Midbrain (tissue), 1 donor: ENCODE measurements around the gene ZBTB1.
"Not testable (repeated sequence)": the region's sequence is repeated elsewhere in the genome, so short reads cannot be mapped to it uniquely, and the experiment has no call there.

ENCODE experiments used
- DNase-seq: peaks from one replicate; lab custom pipeline; 2025; lab: John Stamatoyannopoulos, UW

Gene ZBTB1

GRCh38 chr14:64525354-64525753 lies 20.8 kb downstream of the ZBTB1 start:
- DNase-seq = no peak

- DNase-seq = no peak
Measured at GRCh38 chr14:64531567-64531966, 27.0 kb downstream of the ZBTB1 start.

- DNase-seq = no peak
Measured at GRCh38 chr14:64536488-64537245, 32.1 kb downstream of the ZBTB1 start.

GRCh38 chr14:64540208-64541202 lies 35.9 kb downstream of the ZBTB1 start, which contains the start of gene HSPA2:
Gene HSPA2 (plus strand): TSS chr14:64540741. CDS start chr14:64540850, 109 bp downstream.
- DNase-seq = peak; percentile 99

GRCh38 chr14:64541261-64541971 lies 36.8 kb downstream of the ZBTB1 start:
- DNase-seq = peak; percentile 29

GRCh38 chr14:64541972-64542835 lies 37.6 kb downstream of the ZBTB1 start:
- no peak for DNase-seq

- DNase-seq = no peak
Measured at GRCh38 chr14:64542836-64543201, 38.2 kb downstream of the ZBTB1 start.

GRCh38 chr14:64544607-64545312 lies 40.2 kb downstream of the ZBTB1 start:
- DNase-seq = no peak

GRCh38 chr14:64549016-64549415 lies 44.4 kb downstream of the ZBTB1 start:
- DNase-seq = no peak

- DNase-seq = peak; percentile 35
Measured at GRCh38 chr14:64549791-64550620, 45.4 kb downstream of the ZBTB1 start, which contains the start of gene PPP1R36. Gene PPP1R36 (plus strand): TSS chr14:64549961. CDS start chr14:64549998, 37 bp downstream.

GRCh38 chr14:64550621-64551333 lies 46.2 kb downstream of the ZBTB1 start:
- DNase-seq = peak; percentile 23

GRCh38 chr14:64554556-64554955 lies 50.0 kb downstream of the ZBTB1 start:
- no peak for DNase-seq

GRCh38 chr14:64556526-64556925 lies 52.0 kb downstream of the ZBTB1 start:
- no peak for DNase-seq

GRCh38 chr14:64558216-64558615 lies 53.6 kb downstream of the ZBTB1 start:
- DNase-seq = not testable (repeated sequence)

- DNase-seq = no peak
Measured at GRCh38 chr14:64561631-64562030, 57.1 kb downstream of the ZBTB1 start.

- no peak for DNase-seq
Measured at GRCh38 chr14:64562436-64562835, 57.9 kb downstream of the ZBTB1 start.

GRCh38 chr14:64563696-64564095 lies 59.1 kb downstream of the ZBTB1 start:
- DNase-seq = peak; percentile 54

GRCh38 chr14:64566651-64567122 lies 62.1 kb downstream of the ZBTB1 start:
- DNase-seq = peak; percentile 67
